Cortex of kidney (tissue), 1 donor: ENCODE data around the gene GSDMA.

Source experiments
- DNase-seq: peaks from one replicate; lab custom pipeline; 2025; lab: John Stamatoyannopoulos, UW

GSDMA gene

GRCh38 chr17:40022961-40023541, 60.2 kb downstream of the GSDMA start:
- no peak for DNase-seq

- DNase-seq: no peak
These were observed 60.9 kb downstream of the GSDMA start for GRCh38 chr17:40023590-40024292.

- DNase-seq: no peak
These were observed 62.1 kb downstream of the GSDMA start for GRCh38 chr17:40024901-40025300.

GRCh38 chr17:40025559-40025958, 62.8 kb downstream of the GSDMA start:
- no peak for DNase-seq

- DNase-seq: no peak
These were observed 63.4 kb downstream of the GSDMA start for GRCh38 chr17:40025991-40026815.

GRCh38 chr17:40026816-40027613, 64.2 kb downstream of the GSDMA start:
- no peak for DNase-seq
